ENCODE data around the gene DTNB.
"Not testable (repeated sequence)": the region's sequence is repeated elsewhere in the genome, so short reads cannot be mapped to it uniquely, and the experiment has no call there.

The DTNB gene

GRCh38 chr2:25586726-25587144 lies 86.6 kb downstream of the DTNB start:
- DNase-seq = peak; percentile 13

GRCh38 chr2:25585189-25585588 lies 88.2 kb downstream of the DTNB start:
- DNase-seq = no peak

GRCh38 chr2:25582077-25582830 lies 91.1 kb downstream of the DTNB start:
- no peak for DNase-seq

GRCh38 chr2:25576596-25576995 lies 96.8 kb downstream of the DTNB start:
- DNase-seq = no peak

DNA sequence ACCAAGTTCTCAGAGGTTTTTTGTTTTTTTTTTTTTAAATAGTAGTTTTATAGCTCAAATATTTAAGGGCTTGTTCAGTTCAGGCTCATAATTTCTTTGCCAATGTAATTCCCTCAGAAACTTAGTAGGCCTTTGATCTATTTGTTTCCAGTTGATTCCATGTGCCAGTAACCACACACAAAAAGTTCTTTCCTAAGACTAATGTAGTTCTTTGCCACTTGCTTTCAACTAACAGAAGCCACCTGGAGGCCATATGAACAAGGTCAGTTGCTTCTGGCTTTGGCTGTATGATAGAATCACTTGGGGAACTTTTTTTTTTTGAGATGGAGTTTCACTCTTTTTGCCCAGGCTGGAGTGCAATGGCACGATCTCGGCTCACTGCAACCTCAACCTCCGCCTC lies 100.7 kb downstream of the DTNB start:
- no peak for DNase-seq

DNA sequence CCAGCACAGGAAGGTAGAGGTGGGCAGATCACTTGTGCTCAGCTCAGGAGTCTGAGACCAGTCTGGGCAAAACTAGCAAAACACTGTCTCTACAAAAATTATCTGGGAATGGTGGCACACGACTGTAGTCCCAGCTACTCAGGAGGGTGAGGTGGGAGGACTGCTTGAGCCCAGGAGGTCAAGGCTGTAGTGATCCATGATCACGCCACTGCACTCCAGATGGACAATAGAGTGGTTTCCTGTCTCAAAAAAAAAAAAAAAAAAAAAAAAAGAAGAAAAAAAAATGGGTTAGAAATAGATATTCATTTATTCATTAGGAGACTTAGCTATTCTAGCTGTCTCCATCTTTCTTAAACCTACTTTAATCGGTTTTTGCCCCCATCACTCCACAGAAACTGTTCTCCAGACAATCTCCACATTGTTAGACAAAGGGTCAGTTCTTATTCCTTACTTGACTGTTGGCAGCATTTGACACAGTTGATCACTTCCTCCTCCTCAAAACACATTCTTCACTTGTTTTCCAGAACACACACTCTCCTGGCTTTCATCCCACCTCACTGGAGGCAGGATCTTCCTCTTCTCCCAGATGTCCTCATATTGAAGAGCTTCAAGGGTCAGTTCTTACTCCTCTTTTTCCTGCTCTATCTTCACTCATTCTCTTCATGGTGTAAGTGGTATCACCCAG lies 103.1 kb downstream of the DTNB start:
- no peak for DNase-seq

- peak; percentile 59 for DNase-seq
Measured at GRCh38 chr2:25567406-25567805, 106.0 kb downstream of the DTNB start.

- peak; percentile 35 for DNase-seq
Measured at GRCh38 chr2:25566694-25567093, 106.7 kb downstream of the DTNB start.

- DNase-seq = no peak
Measured at GRCh38 chr2:25566094-25566493, 107.3 kb downstream of the DTNB start.

- no peak for DNase-seq
Measured at GRCh38 chr2:25561136-25561850, 112.1 kb downstream of the DTNB start.

GRCh38 chr2:25559148-25559547 lies 114.2 kb downstream of the DTNB start:
- no peak for DNase-seq

DNA sequence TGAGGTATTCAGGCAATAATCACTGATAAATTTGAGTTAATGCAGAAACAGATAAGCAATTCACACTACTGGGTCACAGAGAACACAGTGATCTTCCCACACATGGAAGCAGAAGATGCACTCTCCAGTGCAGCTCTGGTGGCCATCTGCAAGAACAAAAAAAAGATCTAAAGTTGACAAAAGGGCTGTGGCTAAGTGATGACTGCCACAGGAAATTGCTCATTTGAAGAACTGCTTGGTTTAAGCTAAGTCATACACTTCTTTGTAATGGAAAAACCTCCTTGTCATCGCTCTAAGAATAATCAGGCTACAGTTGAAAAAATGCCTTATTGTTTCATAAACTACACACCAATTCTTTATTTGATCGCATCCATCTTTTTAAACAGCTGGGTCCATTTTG lies 115.1 kb downstream of the DTNB start:
- DNase-seq = peak; percentile 87

GRCh38 chr2:25557179-25558036 lies 116.0 kb downstream of the DTNB start:
- no peak for DNase-seq

DNA sequence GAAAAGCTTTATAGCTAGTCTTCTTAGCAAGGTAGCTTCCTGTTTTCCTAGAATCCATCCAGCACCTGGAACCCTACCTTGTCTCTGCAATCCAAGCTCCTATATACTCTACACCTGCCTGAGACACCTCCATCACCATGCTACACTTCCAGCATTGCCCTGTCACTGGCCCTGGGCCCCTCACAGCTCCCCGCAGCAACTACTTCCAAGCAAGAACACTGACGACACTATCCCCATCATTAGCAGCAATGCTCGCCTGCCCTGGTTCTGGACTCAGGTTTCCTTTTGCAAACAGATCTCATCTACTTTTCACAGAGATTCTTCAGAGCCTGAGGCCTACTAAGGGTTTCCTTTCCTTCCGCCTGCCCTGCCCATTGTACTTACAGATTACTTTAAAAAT lies 121.1 kb downstream of the DTNB start:
- no peak for DNase-seq

DNA sequence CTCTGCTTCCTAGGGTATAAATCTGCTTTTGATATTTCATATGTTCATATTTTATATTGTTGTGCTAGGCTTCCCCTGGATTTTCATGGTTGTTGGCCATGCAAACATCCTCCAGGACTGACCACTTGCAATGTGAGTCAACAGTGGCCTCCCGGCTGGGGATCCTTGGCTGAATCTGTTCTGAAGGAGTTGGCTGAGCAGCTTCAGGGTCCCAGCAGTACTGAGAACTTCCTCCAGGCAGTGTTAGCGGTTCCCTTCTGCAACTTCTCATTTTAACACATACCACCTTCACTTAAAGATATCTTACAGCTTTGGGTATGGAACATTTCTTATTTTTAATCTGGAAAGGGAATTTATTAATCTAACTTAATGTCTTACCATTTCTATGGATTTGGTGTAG lies 122.1 kb downstream of the DTNB start:
- DNase-seq = no peak

- not testable (repeated sequence) for DNase-seq
Measured at GRCh38 chr2:25549571-25549970, 123.8 kb downstream of the DTNB start.

- no peak for DNase-seq
Measured at GRCh38 chr2:25548601-25549000, 124.8 kb downstream of the DTNB start.

- no peak for DNase-seq
Measured at GRCh38 chr2:25546852-25547251, 126.5 kb downstream of the DTNB start.

- no peak for DNase-seq
Measured at GRCh38 chr2:25545899-25546298, 127.5 kb downstream of the DTNB start.

DNA sequence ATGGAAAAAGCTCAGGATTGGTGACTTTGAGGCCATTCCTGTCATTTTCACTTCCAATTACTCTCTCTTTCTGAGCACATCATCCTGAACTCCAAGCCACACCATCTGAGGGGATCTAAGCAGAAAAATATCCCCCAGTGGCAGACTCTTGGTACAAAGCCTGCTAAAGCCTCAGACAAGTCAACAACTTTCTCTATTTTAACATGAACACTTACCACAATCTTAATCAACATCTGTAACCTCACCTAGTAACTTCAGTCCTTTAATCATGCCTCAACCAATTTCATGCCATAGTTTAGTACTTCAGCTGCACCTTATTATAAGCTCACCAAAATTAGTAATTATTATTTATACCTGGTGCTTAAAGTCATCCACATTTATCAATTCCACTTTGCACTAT lies 128.9 kb downstream of the DTNB start:
- no peak for DNase-seq

GRCh38 chr2:25543939-25544338 lies 129.4 kb downstream of the DTNB start:
- no peak for DNase-seq

DNA sequence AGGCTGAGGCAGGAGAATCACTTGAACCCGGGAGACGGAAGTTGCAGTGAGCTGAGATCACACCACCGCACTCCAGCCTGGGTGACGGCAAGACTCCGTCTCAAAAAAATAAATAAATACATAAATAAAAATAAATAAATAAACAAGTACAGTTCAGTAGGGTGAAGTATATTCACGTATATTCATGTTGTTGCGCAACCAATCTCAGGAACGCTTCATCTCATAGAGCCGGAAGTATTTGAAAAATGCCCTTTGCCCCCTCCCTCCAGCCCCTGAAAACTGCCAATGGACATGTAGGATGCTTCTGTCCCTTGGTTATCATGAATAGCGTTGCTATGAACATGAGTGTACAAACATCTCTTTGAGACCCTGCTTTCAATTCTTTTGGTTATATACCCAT lies 132.0 kb downstream of the DTNB start:
- DNase-seq = no peak

DNA sequence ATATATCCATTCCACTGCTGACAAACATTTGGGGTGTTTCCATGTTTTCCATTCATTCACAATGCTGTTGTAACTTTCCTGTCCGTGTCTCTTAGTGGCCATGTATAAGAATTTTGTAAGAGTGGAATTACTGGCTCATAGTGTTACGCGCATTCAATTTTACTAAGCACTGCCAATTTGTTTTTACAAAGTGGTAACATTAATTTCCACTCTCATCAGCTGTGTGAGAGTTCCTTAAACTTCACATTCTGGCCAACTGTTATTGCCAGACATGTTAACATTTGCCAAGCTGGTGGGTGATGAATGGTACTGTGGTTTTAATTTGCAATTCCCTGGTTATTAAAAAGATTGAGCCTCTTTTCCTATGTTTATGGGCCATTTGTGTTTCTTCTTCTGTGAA lies 134.2 kb downstream of the DTNB start:
- DNase-seq = no peak
